OCI-LY3 (cell line): ENCODE data around the gene TRA2B.
A peak's percentile ranks its signal among the peaks of the same experiment; 100 is the strongest.

ENCODE experiments used
- H2AFZ ChIP-seq: fragments of 200-600, 300-600 bp; shearing (Covaris generic); 2 replicates; pipeline ENCODE4 v1.6.0; 2014; ENCODE audit warnings: antibody characterized with exemption, low read depth, low read length
- H3K27ac ChIP-seq: fragments of 200-600, 300-600 bp; sonication (generic); 2 replicates; pipeline ENCODE4 v1.5.1; 2014; ENCODE audit warnings: mild to moderate bottlenecking, low read length, moderate library complexity, mixed read lengths
- H3K27me3 ChIP-seq: fragments of 200-600, 300-600 bp; sonication (generic); 2 replicates; pipeline ENCODE4 v1.6.1; 2014; ENCODE audit warnings: low read depth, low read length, mixed read lengths
- H3K36me3 ChIP-seq: fragments of 200-600, 300-600 bp; sonication (generic); replicated peaks from 2 replicates; pipeline ENCODE3; 2014; ENCODE audit warnings: low read depth, low read length, mixed read lengths
- H3K4me1 ChIP-seq: fragments of 300-600, 200-600 bp; sonication (generic); 2 replicates; pipeline ENCODE4 v1.6.1; 2014; ENCODE audit warnings: low read length, mixed read lengths
- H3K4me2 ChIP-seq: fragments of 200-600, 300-600 bp; sonication (generic); 2 replicates; pipeline ENCODE4 v1.6.1; 2014; ENCODE audit warnings: low read length, mixed read lengths
- H3K4me3 ChIP-seq: fragments of 300-600, 200-600 bp; sonication (generic); 2 replicates; pipeline ENCODE4 v1.5.1; 2014; ENCODE audit warnings: antibody characterized with exemption, mild to moderate bottlenecking, low read length, moderate library complexity
- H3K79me2 ChIP-seq: fragments of 300-600, 200-600 bp; shearing (Covaris generic); 2 replicates; pipeline ENCODE4 v1.6.1; 2014; ENCODE audit warnings: mild to moderate bottlenecking, low read length, mixed read lengths
- H3K9ac ChIP-seq: fragments of 300-600, 200-600 bp; shearing (Covaris generic); 2 replicates; pipeline ENCODE4 v1.6.0; 2014; ENCODE audit warnings: mild to moderate bottlenecking, low read length, moderate library complexity
- H3K9me3 ChIP-seq: fragments of 200-600, 300-600 bp; shearing (Covaris generic); 2 replicates; pipeline ENCODE4 v1.6.1; 2014; ENCODE audit warnings: low read length, mixed read lengths; ENCODE audit not compliant: insufficient read depth
- H4K20me1 ChIP-seq: fragments of 200-600, 300-600 bp; sonication (generic); 2 replicates; pipeline ENCODE4 v1.6.1; 2016; ENCODE audit warnings: low read length, mixed read lengths; ENCODE audit not compliant: insufficient read depth
- CTCF ChIP-seq: fragments of 200-600, 300-600 bp; sonication (generic); IDR thresholded peaks from 2 replicates; pipeline ENCODE4 v1.5.1; 2014; ENCODE audit warnings: antibody characterized with exemption, low read length, low read depth
- EZH2phosphoT487 ChIP-seq: fragments of 200-600 bp; shearing (Covaris generic); IDR thresholded peaks from 2 replicates; pipeline ENCODE4 v1.6.1; 2018; ENCODE audit warnings: antibody characterized with exemption, mixed run types, low read depth

Gene TRA2B

GRCh38 chr3:185939721-185940120 lies 1.9 kb upstream of the TRA2B start:
- TF ChIP-seq CTCF, result no peak
- no peak for TF ChIP-seq EZH2phosphoT487
- Histone ChIP-seq H3K79me2 (peaks cover 32% of the 10 kb centered on the region), H3K9ac (no peak overlapping the region), H3K27ac (no peak overlapping the region), H3K9me3 (no peaks in the 10 kb centered on the region), H3K4me2 (no peak overlapping the region), H3K4me1 (peaks cover 20% of the 10 kb centered on the region), H4K20me1 (peaks cover 24% of the 10 kb centered on the region), H3K27me3 (no peaks in the 10 kb centered on the region), H3K4me3 (no peak overlapping the region), H3K36me3 (peaks cover 24% of the 10 kb centered on the region), H2AFZ (no peak overlapping the region)

GRCh38 chr3:185936814-185937688 lies 763 bp downstream of the TRA2B start:
- H2AFZ ChIP-seq, result no peak overlapping the region
- H3K4me2 ChIP-seq, result peak overlapping the region; percentile 92
- no peak for TF ChIP-seq CTCF
- TF ChIP-seq EZH2phosphoT487, result no peak
- H4K20me1 ChIP-seq, result peaks cover 51% of the 10 kb centered on the region
- H3K9me3 ChIP-seq, result no peaks in the 10 kb centered on the region
- H3K27ac ChIP-seq, result peak overlapping the region; percentile 91
- H3K4me1 ChIP-seq, result peaks cover 31% of the 10 kb centered on the region
- H3K4me3 ChIP-seq, result peak overlapping the region; percentile 97
- H3K36me3 ChIP-seq, result peaks cover 29% of the 10 kb centered on the region
- H3K9ac ChIP-seq, result peak overlapping the region; percentile 100
- no peaks in the 10 kb centered on the region for H3K27me3 ChIP-seq
- peaks cover 58% of the 10 kb centered on the region for H3K79me2 ChIP-seq

GRCh38 chr3:185936273-185936629 lies 1.6 kb downstream of the TRA2B start:
- Histone ChIP-seq H3K9ac (peak overlapping the region; percentile 100), H3K4me3 (peak overlapping the region; percentile 97), H2AFZ (no peak overlapping the region), H3K27ac (peak overlapping the region; percentile 91), H3K4me2 (peak overlapping the region; percentile 92), H3K27me3 (no peaks in the 10 kb centered on the region), H3K79me2 (peaks cover 66% of the 10 kb centered on the region), H3K9me3 (no peaks in the 10 kb centered on the region), H3K4me1 (peaks cover 39% of the 10 kb centered on the region), H4K20me1 (peaks cover 59% of the 10 kb centered on the region), H3K36me3 (peaks cover 34% of the 10 kb centered on the region)
- TF ChIP-seq EZH2phosphoT487 (no peak), CTCF (no peak)

GRCh38 chr3:185935465-185936272 lies 2.1 kb downstream of the TRA2B start:
- Histone ChIP-seq H2AFZ (no peak overlapping the region), H3K27me3 (no peaks in the 10 kb centered on the region), H3K9me3 (no peaks in the 10 kb centered on the region), H3K4me2 (peak overlapping the region; percentile 92), H3K4me1 (peaks cover 44% of the 10 kb centered on the region), H3K4me3 (peak overlapping the region; percentile 97), H3K79me2 (peaks cover 72% of the 10 kb centered on the region), H3K36me3 (peaks cover 40% of the 10 kb centered on the region), H3K27ac (peak overlapping the region; percentile 91; the same call in 1 of the 2 replicates), H3K9ac (peak overlapping the region; percentile 100), H4K20me1 (peaks cover 65% of the 10 kb centered on the region)
- TF ChIP-seq EZH2phosphoT487 (no peak), CTCF (no peak)
